ENCODE measurements around the gene MAP7D3.
"Not testable (repeated sequence)": the region's sequence is repeated elsewhere in the genome, so short reads cannot be mapped to it uniquely, and the experiment has no call there.

Gene MAP7D3

GRCh38 chrX:136251041-136251991 lies at the start of gene MAP7D3:
Gene MAP7D3 (minus strand): TSS chrX:136251400. CDS start chrX:136251358, 42 bp downstream.
- DNase-seq (ENCODE audit: low spot score) = peak; percentile 65
- peaks cover 10% of the 10 kb centered on the region for H3K4me1 Mint-ChIP-seq (ENCODE audit: low read depth)
- H3K36me3 Mint-ChIP-seq (ENCODE audit: low read depth) = no peaks in the 10 kb centered on the region
- H3K9me3 Mint-ChIP-seq = no peaks in the 10 kb centered on the region
- H3K27me3 Mint-ChIP-seq (ENCODE audit: low read depth) = no peaks in the 10 kb centered on the region
- H3K4me3 Mint-ChIP-seq = peak within 1 kb of the TSS; percentile 85
- H3K27ac Mint-ChIP-seq = peak within 1 kb of the TSS; percentile 90

- not testable (repeated sequence) for DNase-seq (ENCODE audit: low spot score); H3K27ac Mint-ChIP-seq
Observed at GRCh38 chrX:136300721-136301120, 49.5 kb upstream of the MAP7D3 start, which contains the start of gene ADGRG4. Gene ADGRG4 (plus strand): TSS chrX:136300963. CDS start chrX:136308778, 7,815 bp downstream.

DNA sequence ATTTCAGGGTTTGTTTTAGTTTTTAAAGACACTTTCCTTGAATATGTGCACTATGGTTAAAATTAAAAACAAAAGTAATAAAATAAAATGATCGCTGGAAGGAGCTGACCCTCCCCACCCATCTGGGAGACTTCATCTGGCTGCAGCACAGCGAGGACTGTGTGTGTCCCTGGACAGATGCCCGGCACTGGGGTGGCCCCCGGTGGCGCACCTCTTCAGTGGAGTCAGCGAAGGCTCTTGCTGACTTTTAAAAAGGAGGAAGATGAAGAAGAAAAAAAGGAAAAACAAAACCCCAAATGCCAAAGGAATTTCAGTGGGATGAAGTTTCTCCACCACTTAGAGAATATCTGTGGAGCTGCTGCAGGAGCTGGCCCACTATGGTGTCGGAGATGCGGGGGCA lies 44.2 kb upstream of the MAP7D3 start:
- Mint-ChIP-seq H3K4me3 (no peak overlapping the region), H3K27me3 (ENCODE audit: low read depth) (no peaks in the 10 kb centered on the region), H3K27ac (no peak overlapping the region), H3K9me3 (no peaks in the 10 kb centered on the region), H3K4me1 (ENCODE audit: low read depth) (no peaks in the 10 kb centered on the region), H3K36me3 (ENCODE audit: low read depth) (no peaks in the 10 kb centered on the region)
- no peak for DNase-seq (ENCODE audit: low spot score)

More at GRCh38 chrX:136300721-136301120, 49.5 kb upstream of the MAP7D3 start, which contains the start of gene ADGRG4:
- H3K4me3 Mint-ChIP-seq; H3K9me3 Mint-ChIP-seq; H3K27me3 Mint-ChIP-seq (ENCODE audit: low read depth); H3K4me1 Mint-ChIP-seq (ENCODE audit: low read depth); H3K36me3 Mint-ChIP-seq (ENCODE audit: low read depth): not testable (repeated sequence)

GRCh38 chrX:136292656-136293055 lies 41.5 kb upstream of the MAP7D3 start:
- no peaks in the 10 kb centered on the region for H3K9me3 Mint-ChIP-seq
- no peaks in the 10 kb centered on the region for H3K27me3 Mint-ChIP-seq (ENCODE audit: low read depth)
- H3K4me1 Mint-ChIP-seq (ENCODE audit: low read depth) = no peaks in the 10 kb centered on the region
- no peak overlapping the region for H3K4me3 Mint-ChIP-seq
- no peaks in the 10 kb centered on the region for H3K36me3 Mint-ChIP-seq (ENCODE audit: low read depth)
- no peak overlapping the region for H3K27ac Mint-ChIP-seq
- no peak for DNase-seq (ENCODE audit: low spot score)

DNA sequence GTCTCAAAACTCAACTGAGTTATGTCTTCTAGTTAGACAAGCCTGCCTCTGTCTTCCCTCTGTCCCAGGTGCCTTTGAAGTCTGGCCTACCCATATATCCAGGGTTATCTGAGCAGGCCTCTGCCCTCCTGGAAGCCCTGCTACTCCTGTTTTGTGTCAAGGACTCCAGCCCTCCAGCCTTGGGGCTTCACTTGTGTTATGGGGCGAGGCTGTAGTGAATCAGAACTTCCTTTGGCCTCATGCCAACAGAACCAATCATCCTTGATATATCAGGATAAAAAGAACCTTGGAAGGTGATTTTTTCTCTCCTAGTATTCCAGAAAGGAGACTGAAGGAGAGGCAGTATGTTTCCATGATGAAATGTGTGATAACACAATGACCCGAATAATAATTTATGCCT lies 40.6 kb upstream of the MAP7D3 start:
- no peak overlapping the region for H3K4me3 Mint-ChIP-seq
- no peak for DNase-seq (ENCODE audit: low spot score)
- H3K36me3 Mint-ChIP-seq (ENCODE audit: low read depth) = no peaks in the 10 kb centered on the region
- no peaks in the 10 kb centered on the region for H3K9me3 Mint-ChIP-seq
- H3K27me3 Mint-ChIP-seq (ENCODE audit: low read depth) = no peaks in the 10 kb centered on the region
- no peaks in the 10 kb centered on the region for H3K4me1 Mint-ChIP-seq (ENCODE audit: low read depth)
- H3K27ac Mint-ChIP-seq = no peak overlapping the region

DNA sequence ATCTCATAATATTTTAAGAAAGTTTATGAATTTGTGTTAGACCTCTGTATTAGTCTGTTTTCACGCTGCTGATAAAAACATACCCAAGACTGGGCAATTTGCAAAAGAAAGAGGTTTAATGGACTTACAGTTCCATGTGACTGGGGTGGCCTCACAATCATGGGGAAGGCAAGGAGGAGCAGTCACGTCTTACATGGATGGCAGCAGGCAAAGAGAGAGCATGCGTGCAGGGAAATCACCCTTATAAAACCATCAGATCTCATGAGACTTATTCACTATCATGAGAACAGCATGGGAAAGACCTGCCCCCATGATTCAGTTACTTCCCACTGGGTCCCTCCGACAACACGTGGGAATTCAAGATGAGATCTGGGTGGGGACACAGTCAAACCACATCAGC lies 35.2 kb upstream of the MAP7D3 start:
- H3K4me3 Mint-ChIP-seq; H3K27me3 Mint-ChIP-seq (ENCODE audit: low read depth); DNase-seq (ENCODE audit: low spot score); H3K4me1 Mint-ChIP-seq (ENCODE audit: low read depth); H3K9me3 Mint-ChIP-seq; H3K36me3 Mint-ChIP-seq (ENCODE audit: low read depth); H3K27ac Mint-ChIP-seq: not testable (repeated sequence)

DNA sequence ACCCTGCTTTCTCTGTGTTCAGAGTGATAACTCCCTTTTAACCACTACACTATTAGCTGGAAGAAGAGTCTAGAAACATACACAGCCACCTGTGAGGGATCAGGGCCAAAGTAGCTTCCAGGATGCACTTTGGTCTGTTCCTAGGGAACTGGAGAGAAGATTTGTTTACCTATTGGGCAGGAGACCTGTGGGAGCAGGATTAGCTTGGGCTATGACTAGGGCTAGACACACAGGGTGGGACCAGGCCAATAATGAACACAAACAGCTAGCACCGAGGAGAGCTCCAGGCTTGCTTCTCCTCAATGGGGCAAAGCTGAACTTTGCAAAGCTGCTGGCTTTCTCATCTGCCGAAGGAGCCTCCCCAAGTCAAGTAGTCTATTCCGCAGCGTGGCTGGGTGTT lies 24.4 kb upstream of the MAP7D3 start:
- H3K27ac Mint-ChIP-seq = no peak overlapping the region
- H3K27me3 Mint-ChIP-seq (ENCODE audit: low read depth) = no peaks in the 10 kb centered on the region
- DNase-seq (ENCODE audit: low spot score) = no peak
- no peaks in the 10 kb centered on the region for H3K9me3 Mint-ChIP-seq
- H3K4me3 Mint-ChIP-seq = no peak overlapping the region
- H3K36me3 Mint-ChIP-seq (ENCODE audit: low read depth) = no peaks in the 10 kb centered on the region
- H3K4me1 Mint-ChIP-seq (ENCODE audit: low read depth) = peaks cover 3% of the 10 kb centered on the region

- no peaks in the 10 kb centered on the region for H3K27me3 Mint-ChIP-seq (ENCODE audit: low read depth)
- no peak overlapping the region for H3K27ac Mint-ChIP-seq
- no peak overlapping the region for H3K4me3 Mint-ChIP-seq
- H3K4me1 Mint-ChIP-seq (ENCODE audit: low read depth) = peaks cover 3% of the 10 kb centered on the region
- no peaks in the 10 kb centered on the region for H3K9me3 Mint-ChIP-seq
- no peaks in the 10 kb centered on the region for H3K36me3 Mint-ChIP-seq (ENCODE audit: low read depth)
- no peak for DNase-seq (ENCODE audit: low spot score)
Observed at GRCh38 chrX:136273986-136274385, 22.8 kb upstream of the MAP7D3 start.

DNA sequence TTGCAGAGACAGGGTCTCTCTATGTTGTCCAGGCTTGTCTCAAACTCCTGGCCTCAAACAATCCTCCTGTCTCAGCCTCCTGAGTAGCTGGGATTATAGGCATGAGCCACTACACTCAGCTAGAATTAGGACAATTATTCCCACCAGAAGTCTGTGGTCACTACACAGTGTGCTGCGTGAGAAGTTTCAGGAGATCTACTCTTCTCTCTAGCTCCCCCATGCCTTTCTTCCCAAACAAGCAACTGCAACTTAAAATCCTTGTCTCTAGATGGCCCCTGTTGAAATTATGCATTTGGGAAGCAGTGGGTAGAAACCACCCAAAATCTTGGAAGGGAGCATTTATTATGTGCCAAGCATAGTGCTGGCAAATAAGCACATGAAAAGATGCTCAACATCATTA lies 21.1 kb upstream of the MAP7D3 start:
- Mint-ChIP-seq H3K4me1 (ENCODE audit: low read depth) (peaks cover 3% of the 10 kb centered on the region), H3K9me3 (no peaks in the 10 kb centered on the region), H3K36me3 (ENCODE audit: low read depth) (no peaks in the 10 kb centered on the region), H3K27ac (no peak overlapping the region), H3K4me3 (no peak overlapping the region), H3K27me3 (ENCODE audit: low read depth) (no peaks in the 10 kb centered on the region)
- DNase-seq (ENCODE audit: low spot score) = no peak

DNA sequence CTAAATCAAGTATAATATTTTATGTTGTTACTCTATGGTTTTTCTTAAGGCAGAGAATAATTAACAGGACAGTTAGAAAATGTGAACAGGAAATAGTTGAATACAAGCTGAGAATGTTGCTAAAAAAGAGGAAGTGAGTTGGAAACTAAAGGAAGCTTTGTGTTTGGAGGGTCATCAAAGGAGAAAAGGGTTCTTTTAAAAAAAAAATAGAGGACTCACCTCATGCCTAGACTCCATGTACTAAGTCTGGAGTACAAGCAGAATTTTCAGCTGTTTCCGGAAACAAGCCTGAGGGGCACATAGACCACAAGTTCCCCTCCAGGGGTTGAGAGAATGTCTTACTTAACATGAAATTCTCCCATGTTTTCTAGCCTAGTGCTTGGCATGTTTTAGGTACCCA lies 20.1 kb upstream of the MAP7D3 start:
- H3K4me3 Mint-ChIP-seq = no peak overlapping the region
- no peak for DNase-seq (ENCODE audit: low spot score)
- peaks cover 1% of the 10 kb centered on the region for H3K4me1 Mint-ChIP-seq (ENCODE audit: low read depth)
- H3K36me3 Mint-ChIP-seq (ENCODE audit: low read depth) = no peaks in the 10 kb centered on the region
- H3K9me3 Mint-ChIP-seq = no peaks in the 10 kb centered on the region
- H3K27ac Mint-ChIP-seq = no peak overlapping the region
- H3K27me3 Mint-ChIP-seq (ENCODE audit: low read depth) = no peaks in the 10 kb centered on the region

- H3K4me1 Mint-ChIP-seq (ENCODE audit: low read depth) = peaks cover 1% of the 10 kb centered on the region
- H3K27ac Mint-ChIP-seq = no peak overlapping the region
- no peak for DNase-seq (ENCODE audit: low spot score)
- H3K4me3 Mint-ChIP-seq = no peak overlapping the region
- H3K9me3 Mint-ChIP-seq = no peaks in the 10 kb centered on the region
- no peaks in the 10 kb centered on the region for H3K27me3 Mint-ChIP-seq (ENCODE audit: low read depth)
- no peaks in the 10 kb centered on the region for H3K36me3 Mint-ChIP-seq (ENCODE audit: low read depth)
Observed at GRCh38 chrX:136269921-136270320, 18.7 kb upstream of the MAP7D3 start.

- DNase-seq (ENCODE audit: low spot score) = peak; percentile 8
- Mint-ChIP-seq H3K9me3 (no peaks in the 10 kb centered on the region), H3K4me1 (ENCODE audit: low read depth) (peaks cover 1% of the 10 kb centered on the region), H3K27me3 (ENCODE audit: low read depth) (no peaks in the 10 kb centered on the region), H3K4me3 (no peak overlapping the region), H3K27ac (no peak overlapping the region), H3K36me3 (ENCODE audit: low read depth) (no peaks in the 10 kb centered on the region)
Observed at GRCh38 chrX:136268051-136269048, 17.1 kb upstream of the MAP7D3 start.

- no peak overlapping the region for H3K27ac Mint-ChIP-seq
Observed at GRCh38 chrX:136266828-136267227, 15.6 kb upstream of the MAP7D3 start.

More at GRCh38 chrX:136266828-136267227, 15.6 kb upstream of the MAP7D3 start:
- no peaks in the 10 kb centered on the region for H3K27me3 Mint-ChIP-seq (ENCODE audit: low read depth)
- no peak overlapping the region for H3K4me3 Mint-ChIP-seq
- H3K9me3 Mint-ChIP-seq = no peaks in the 10 kb centered on the region
- H3K36me3 Mint-ChIP-seq (ENCODE audit: low read depth) = no peaks in the 10 kb centered on the region
- DNase-seq (ENCODE audit: low spot score) = no peak
- peaks cover 1% of the 10 kb centered on the region for H3K4me1 Mint-ChIP-seq (ENCODE audit: low read depth)

Measured in T-helper 2 cell treated with Interferon-gamma antibody and Interleukin-4, amounts not matched to agents 5 μg/mL and 100 μg/mL, for 36 hours (primary cell).